AG09319 (cell line): Measurements from ENCODE around the gene STARD8.

Experiments used
- DNase-seq: peaks from one replicate; pipeline ENCODE4 v3.0.0-alpha.2; 2010; ENCODE audit warnings: low read depth; ENCODE audit errors: extremely low read depth
- CTCF ChIP-seq: IDR thresholded peaks from 2 replicates; pipeline ENCODE4 v1.5.1; 2011; ENCODE audit warnings: low read depth, mild to moderate bottlenecking, inconsistent platforms, low read length, moderate library complexity

STARD8 gene

GRCh38 chrX:68754406-68754805 is 106.9 kb downstream of the STARD8 start:
- DNase-seq = no peak
- no peak for TF ChIP-seq CTCF

- TF ChIP-seq CTCF = no peak
- no peak for DNase-seq
These were observed 108.2 kb downstream of the STARD8 start for GRCh38 chrX:68755616-68756125.

GRCh38 chrX:68757331-68757730 is 109.9 kb downstream of the STARD8 start:
- no peak for TF ChIP-seq CTCF
- no peak for DNase-seq

- TF ChIP-seq CTCF = no peak
- DNase-seq = no peak
These were observed 110.3 kb downstream of the STARD8 start for GRCh38 chrX:68757731-68758130.

GRCh38 chrX:68758671-68759070 is 111.2 kb downstream of the STARD8 start:
- TF ChIP-seq CTCF = no peak
- no peak for DNase-seq

GRCh38 chrX:68761086-68761485 is 113.6 kb downstream of the STARD8 start:
- no peak for DNase-seq
- no peak for TF ChIP-seq CTCF

- DNase-seq = no peak
- no peak for TF ChIP-seq CTCF
These were observed 115.3 kb downstream of the STARD8 start for GRCh38 chrX:68762766-68763165.
